GM19099 (cell line): ENCODE results near the gene MEGF8.
A peak's percentile ranks its signal among the peaks of the same experiment; 100 is the strongest.

Experiments used
- POLR2A ChIP-seq: IDR thresholded peaks from 3 replicates; pipeline ENCODE4 v1.6.1; 2011; ENCODE audit warnings: low read depth; ENCODE audit not compliant: insufficient read length; ENCODE audit errors: extremely low read depth

The MEGF8 gene

DNA sequence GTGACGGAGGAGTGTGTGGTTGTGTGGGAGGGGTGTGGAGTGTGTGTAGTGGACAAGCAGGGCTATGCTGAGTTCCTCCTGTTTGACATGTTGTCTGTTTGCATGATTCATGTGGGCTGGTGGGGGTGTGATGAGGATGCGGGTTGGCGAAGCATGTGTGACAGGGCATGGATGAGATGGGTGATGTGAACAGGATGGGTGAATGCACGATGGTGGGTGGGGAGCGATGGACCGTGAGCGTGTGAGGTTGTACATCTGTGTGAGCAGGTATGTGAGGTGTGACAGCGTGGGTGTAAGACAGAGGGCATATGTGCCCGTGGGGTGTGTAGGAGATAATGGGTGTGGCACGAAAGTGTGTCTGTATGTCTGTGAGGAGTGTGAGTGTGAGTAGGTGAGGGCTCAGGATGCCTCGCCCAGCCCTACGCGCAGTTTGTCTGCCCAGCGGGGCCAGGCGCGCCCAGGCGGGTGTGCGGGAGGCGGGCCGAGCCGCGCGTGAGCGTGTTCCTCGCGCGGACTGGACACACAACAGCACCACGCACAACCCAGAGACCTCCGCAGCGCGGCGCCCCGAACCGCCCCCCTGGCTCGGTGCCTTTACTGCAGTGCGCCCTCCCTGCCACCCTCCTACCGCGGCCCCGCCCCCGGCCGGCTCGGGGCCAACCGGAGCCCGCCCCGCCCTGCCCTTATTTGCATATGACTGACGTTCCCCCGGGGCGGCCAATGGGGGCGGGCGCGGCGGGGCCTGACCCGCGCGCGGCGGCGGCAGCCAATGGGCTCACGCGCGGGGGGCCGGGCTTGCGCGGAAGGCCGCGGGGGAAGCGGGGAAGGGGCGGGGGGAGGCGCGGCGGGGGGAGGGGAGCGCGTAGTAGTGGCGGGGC lies 42.0 kb upstream of the MEGF8 start:
- peak; percentile 71 for TF ChIP-seq POLR2A

DNA sequence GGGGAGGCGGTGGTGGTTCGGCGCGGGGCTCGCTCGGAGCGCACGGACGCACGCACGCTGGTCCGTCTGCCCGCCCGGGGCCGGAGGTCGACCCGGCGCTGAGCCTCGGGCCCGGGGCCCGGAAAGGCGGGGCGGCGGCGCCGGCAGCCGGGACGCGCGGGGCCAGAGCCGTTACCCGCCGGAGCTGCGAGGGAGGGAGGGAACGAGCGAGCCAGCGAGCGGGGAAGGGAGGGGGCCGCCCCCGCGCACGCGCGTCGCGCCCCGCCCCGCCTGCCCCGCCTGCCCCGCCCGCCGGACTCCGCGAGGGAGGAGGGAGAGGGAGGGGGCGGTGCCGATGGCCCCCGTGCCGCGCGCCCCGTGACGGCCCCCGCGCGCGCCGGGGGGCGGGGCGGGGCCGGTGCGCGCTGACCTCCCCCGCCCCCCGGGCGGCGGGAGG lies 41.4 kb upstream of the MEGF8 start:
- TF ChIP-seq POLR2A, result peak; percentile 63

DNA sequence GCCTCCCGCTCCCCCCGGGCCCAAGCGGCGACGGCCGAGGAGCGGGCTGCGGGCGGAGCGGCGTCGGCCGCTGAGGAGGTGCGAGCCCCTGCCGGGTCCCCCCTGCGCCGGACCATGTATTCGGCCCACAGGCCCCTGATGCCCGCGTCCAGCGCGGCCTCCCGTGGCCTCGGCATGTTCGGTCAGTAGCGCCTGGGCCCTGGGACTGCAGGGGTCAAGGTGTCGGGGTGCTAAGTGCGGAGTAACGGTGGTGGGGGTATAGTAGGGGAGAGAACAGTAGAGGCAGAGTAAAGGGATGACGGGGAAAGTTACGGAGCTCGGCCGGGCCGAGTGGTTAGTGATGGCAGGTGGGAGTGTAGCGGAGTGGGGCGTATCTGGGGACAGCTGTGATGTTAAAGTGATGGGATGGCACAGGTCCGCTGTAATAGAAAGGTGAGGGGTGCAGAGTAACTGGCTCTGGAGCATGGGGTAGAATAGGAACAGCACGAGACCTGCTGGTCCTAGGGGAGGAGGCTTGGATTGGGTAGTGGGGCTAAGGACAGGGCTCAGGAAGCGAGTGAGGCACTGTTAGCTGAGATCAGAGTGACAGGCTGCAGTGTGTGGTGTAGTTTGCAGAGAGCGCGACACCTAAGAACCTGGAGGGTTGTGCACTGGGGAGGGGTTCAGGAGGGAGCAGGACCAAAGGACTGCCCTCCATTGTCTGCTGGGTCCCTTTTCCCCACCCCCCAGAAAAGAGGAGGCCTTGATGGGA lies 40.7 kb upstream of the MEGF8 start:
- TF ChIP-seq POLR2A, result no peak

DNA sequence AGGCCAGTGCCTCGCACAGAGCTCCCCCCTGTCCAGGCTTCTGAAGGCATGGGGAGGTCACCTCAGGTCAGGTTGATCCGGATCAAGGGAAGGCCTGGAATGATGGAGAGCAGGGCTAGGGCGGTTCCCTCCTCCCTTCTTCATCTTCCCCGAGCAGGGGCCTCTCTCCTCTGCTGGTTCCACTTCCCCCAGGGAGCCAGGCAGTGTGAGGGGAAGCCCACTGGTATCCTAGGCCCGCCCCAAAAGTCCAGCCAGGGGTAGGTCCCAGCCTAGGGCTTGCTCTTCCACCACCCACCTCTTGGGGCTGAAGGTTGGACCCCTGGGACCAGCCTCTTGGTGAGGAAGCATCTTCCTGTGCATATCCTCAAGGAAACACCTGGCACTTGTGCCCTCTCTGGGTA lies 39.9 kb upstream of the MEGF8 start:
- TF ChIP-seq POLR2A, result no peak

DNA sequence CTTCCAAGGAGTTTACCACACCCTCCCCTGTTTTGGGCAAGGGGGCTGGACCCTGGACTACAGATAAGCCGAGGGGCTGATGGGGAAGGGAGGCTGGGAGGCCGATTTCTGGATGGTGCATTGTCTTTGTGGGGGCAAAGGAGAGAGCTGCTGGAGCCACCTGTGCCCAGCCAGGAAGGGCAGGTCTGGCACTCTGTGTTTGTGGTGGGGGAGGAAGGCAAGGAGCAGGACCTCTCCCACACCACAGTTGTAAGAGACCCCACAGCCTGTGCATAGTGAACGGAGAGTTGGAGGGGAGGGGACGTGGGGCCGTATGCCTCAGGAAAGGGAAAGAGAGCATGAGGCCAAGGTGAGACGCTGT lies 39.5 kb upstream of the MEGF8 start:
- no peak for TF ChIP-seq POLR2A

DNA sequence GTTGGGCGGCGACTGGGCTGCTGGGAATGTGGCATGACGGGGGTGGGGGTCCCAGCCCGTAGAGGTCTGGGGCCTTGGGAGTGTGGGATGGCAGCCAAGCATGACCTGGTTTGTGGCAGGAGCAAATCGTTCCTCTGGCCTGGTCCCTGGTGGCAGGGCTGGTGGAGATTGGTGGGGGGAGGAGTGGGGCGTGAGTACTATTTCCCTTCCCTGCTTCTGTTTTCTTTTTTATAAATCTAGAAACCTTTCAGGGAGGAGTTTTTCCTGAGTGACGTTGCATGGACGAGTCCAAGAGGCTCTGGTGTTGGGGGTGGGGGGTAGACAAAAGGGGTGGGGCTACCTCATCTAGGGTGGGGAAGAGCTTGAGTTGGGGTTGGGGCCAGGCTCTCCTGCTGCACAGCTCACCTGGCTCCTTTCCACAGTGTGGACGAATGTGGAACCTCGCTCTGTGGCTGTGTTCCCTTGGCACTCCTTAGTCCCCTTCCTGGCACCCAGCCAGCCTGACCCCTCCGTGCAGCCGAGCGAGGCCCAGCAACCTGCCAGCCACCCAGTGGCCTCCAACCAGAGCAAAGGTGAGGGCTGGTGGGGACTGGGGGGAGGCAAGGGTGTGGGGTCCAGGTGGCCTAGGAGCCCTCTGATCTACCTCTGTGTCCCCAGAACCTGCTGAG lies 39.0 kb upstream of the MEGF8 start:
- TF ChIP-seq POLR2A, result no peak

DNA sequence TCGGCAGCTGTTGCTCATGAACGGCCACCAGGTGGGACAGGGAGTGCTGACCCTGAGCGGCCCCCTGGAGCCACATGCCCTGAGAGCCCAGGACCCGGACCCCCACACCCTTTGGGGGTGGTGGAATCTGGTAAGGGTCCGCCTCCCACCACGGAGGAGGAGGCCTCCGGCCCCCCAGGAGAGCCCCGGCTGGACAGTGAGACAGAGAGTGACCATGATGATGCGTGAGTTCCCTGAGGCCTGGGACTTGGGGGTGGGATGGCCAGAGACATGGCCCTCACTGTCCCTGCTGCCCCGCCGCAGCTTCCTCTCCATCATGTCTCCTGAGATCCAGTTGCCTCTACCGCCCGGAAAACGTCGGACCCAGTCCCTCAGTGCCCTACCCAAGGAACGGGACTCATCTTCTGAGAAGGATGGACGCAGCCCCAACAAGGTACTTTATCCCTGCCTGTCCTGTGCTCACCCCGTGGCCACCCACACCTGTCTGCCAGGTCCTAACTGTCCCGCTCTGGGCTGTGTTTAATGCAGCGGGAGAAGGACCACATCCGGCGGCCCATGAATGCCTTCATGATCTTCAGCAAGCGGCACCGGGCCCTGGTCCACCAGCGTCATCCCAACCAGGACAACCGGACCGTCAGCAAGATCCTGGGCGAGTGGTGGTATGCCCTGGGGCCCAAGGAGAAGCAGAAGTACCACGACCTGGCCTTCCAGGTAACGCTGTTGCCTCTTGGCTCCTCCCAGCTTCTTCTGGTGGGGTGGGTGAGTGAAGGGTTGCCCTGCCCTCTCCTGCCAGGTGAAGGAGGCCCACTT lies 38.2 kb upstream of the MEGF8 start:
- TF ChIP-seq POLR2A, result no peak

DNA sequence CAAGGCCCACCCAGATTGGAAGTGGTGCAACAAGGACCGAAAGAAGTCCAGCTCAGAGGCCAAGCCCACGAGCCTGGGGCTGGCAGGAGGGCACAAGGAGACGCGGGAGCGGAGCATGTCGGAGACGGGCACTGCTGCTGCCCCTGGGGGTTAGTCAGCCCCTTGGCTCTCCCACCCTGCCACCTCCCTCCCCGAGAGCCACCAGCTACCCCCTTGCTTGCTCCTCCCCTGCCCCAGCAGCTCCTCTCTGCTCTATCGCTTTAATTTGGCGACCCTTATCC lies 37.7 kb upstream of the MEGF8 start:
- TF ChIP-seq POLR2A, result no peak

DNA sequence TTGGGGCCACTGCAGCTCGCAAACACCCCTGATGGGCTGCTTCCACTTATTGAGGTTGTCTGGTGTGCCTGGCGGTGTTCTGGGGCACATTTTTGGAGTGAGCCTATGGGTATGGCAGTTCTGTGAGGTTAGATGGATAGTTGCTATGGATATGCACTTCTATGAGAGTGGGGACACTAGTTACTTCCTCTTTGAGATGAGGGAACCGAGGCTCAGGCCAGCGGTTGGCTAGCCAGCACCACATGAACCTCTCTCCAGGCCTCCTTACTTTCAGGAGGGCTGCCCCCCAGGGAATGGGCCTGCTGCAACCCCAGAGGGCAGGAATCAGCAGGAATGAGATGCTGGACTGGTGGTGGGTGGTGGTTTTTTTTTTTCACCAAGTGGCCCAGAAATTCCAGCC lies 37.0 kb upstream of the MEGF8 start:
- TF ChIP-seq POLR2A, result no peak

DNA sequence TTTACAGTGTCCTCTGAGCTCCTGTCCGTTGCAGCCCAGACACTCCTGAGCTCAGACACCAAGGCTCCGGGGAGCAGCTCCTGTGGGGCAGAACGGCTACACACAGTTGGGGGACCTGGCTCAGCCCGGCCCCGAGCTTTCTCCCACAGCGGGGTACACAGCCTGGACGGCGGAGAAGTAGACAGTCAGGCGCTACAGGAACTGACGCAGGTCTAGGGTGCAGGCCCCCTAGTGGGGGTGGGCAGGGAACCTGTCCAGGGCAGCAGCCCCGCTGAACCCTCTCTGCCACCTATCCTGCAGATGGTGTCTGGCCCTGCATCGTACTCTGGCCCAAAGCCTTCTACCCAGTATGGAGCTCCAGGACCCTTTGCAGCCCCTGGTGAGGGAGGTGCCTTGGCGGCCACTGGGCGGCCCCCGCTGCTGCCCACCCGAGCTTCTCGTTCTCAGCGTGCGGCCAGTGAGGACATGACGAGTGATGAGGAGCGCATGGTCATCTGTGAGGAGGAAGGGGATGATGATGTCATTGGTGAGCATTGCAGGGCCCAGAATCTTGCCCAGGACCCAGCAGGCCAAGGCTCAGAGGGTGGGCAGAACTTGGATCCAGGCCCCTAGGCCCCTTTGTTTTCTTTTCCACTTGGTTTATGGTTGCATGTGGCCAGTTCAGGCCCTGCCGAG lies 36.4 kb upstream of the MEGF8 start:
- no peak for TF ChIP-seq POLR2A

DNA sequence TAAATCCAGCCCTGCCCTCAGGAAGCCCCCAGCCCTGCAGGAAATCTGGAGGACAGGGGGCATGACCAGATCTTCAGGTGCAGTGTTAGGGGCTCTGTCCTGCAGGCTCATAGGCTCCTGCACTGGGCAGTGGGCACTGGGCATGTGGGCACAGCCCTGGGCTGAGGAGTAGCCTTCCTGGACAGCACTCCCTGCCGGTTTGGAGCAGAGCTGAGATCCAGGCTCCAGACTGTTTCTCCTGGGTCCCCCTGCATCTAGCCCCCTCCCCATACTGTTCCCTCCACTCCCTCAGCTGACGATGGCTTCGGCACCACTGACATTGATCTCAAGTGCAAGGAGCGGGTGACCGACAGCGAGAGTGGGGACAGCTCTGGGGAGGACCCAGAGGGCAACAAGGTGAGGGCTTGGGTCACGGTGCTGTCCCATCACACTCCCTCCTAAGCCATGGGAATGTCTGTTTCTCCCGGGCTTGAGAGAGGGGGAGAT lies 35.8 kb upstream of the MEGF8 start:
- no peak for TF ChIP-seq POLR2A

DNA sequence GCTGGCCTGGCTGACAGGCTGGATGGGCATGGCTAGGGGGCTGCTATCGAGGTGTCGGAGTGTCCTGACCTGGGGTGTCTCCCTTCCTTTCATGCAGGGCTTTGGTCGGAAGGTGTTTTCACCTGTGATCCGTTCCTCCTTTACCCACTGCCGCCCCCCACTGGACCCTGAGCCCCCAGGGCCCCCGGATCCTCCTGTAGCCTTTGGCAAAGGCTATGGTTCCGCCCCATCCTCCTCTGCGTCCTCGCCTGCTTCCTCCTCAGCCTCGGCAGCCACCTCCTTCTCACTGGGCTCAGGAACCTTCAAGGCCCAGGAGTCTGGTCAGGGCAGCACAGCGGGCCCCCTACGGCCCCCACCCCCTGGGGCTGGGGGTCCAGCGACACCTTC lies 35.3 kb upstream of the MEGF8 start:
- no peak for TF ChIP-seq POLR2A

DNA sequence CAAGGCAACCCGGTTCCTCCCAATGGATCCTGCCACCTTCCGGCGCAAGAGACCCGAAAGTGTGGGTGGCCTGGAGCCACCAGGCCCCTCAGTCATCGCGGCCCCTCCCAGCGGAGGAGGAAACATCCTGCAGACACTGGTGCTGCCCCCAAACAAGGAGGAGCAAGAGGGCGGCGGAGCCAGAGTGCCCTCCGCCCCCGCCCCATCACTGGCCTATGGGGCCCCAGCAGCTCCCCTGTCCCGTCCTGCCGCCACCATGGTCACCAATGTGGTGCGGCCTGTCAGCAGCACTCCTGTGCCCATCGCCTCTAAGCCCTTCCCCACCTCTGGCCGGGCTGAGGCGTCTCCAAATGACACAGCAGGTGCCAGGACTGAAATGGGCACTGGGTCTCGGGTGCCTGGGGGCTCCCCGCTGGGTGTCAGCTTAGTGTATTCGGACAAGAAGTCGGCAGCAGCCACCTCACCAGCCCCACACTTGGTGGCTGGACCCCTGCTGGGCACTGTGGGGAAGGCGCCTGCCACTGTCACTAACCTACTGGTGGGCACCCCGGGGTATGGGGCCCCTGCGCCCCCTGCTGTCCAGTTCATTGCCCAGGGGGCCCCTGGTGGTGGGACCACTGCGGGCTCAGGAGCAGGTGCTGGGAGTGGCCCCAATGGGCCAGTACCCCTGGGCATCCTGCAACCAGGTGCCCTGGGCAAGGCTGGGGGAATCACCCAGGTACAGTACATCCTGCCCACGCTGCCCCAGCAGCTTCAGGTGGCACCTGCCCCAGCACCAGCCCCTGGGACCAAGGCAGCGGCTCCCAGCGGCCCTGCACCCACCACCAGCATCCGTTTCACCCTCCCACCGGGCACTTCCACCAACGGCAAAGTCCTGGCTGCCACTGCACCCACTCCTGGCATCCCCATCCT lies 34.7 kb upstream of the MEGF8 start:
- TF ChIP-seq POLR2A, result no peak
